ENCODE measurements around the gene CYP1B1.

Gene CYP1B1

DNA sequence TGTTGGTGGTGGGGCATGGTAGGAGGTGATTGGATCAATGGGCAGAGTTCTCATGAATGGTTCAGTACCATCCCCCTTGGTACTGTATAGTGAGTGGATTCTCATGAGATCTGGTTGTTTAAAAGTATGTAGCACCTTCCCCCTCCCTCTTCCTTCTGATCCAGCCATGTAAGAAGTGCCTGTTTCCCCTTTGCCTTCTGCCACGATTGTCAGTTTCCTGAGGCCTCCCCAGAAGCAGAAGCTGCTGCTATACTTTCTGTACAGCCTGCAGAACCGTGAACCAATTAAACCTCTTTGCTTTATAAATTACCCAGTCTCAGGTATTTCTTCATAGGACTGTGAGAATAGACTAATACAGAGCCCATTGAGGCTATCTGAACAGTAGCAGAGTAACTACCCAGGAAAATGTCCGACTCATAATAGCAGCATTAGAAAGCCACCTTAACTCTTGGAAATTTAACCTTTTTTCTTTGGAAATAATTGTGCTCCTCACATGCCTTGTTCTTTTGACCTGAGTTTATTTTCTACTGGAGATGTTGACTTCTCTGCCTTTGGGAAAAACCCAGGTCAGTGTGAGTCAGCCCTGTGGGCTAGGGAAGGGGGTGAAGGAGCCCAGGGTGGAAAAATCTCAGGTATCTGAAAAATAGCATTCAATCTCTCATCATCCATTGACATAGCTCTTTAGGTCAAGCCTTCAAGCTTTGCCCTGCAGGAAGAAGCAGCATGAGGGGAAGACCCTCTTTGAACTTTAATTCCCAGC, 18.1 kb downstream of the CYP1B1 start:
- TF ChIP-seq, protein P1, sequence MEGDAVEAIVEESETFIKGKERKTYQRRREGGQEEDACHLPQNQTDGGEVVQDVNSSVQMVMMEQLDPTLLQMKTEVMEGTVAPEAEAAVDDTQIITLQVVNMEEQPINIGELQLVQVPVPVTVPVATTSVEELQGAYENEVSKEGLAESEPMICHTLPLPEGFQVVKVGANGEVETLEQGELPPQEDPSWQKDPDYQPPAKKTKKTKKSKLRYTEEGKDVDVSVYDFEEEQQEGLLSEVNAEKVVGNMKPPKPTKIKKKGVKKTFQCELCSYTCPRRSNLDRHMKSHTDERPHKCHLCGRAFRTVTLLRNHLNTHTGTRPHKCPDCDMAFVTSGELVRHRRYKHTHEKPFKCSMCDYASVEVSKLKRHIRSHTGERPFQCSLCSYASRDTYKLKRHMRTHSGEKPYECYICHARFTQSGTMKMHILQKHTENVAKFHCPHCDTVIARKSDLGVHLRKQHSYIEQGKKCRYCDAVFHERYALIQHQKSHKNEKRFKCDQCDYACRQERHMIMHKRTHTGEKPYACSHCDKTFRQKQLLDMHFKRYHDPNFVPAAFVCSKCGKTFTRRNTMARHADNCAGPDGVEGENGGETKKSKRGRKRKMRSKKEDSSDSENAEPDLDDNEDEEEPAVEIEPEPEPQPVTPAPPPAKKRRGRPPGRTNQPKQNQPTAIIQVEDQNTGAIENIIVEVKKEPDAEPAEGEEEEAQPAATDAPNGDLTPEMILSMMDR (conservative IDR thresholded peaks at IDR 0.05; ENCODE audit: low read depth): no peak
- DNase-seq (ENCODE audit: low spot score): no peak
- ChIA-PET CTCF (interaction anchor here (0.6 kb wide), 2 partner anchors 31 to 76 kb away, joined by 3 to 4 read pairs; no protein-coding TSS in a partner anchor), POLR2A (ENCODE audit: low non-redundant PET) (no interaction called here)
- no peak overlapping the region for H3K27ac ChIP-seq

GRCh38 chr2:38056216-38056615, 19.7 kb downstream of the CYP1B1 start:
- no peak overlapping the region for H3K27ac ChIP-seq
- ChIA-PET POLR2A (ENCODE audit: low non-redundant PET) (no interaction called here), CTCF (no interaction called here)
- TF ChIP-seq, protein P1 (conservative IDR thresholded peaks at IDR 0.05; ENCODE audit: low read depth): no peak
- no peak for DNase-seq (ENCODE audit: low spot score)

GRCh38 chr2:38045811-38046210, 30.1 kb downstream of the CYP1B1 start:
- no peak for DNase-seq (ENCODE audit: low spot score)
- CTCF ChIA-PET: no interaction called here
- TF ChIP-seq, protein P1 (conservative IDR thresholded peaks at IDR 0.05; ENCODE audit: low read depth): no peak
- H3K27ac ChIP-seq: no peak overlapping the region
- POLR2A ChIA-PET (ENCODE audit: low non-redundant PET): no interaction called here

DNA sequence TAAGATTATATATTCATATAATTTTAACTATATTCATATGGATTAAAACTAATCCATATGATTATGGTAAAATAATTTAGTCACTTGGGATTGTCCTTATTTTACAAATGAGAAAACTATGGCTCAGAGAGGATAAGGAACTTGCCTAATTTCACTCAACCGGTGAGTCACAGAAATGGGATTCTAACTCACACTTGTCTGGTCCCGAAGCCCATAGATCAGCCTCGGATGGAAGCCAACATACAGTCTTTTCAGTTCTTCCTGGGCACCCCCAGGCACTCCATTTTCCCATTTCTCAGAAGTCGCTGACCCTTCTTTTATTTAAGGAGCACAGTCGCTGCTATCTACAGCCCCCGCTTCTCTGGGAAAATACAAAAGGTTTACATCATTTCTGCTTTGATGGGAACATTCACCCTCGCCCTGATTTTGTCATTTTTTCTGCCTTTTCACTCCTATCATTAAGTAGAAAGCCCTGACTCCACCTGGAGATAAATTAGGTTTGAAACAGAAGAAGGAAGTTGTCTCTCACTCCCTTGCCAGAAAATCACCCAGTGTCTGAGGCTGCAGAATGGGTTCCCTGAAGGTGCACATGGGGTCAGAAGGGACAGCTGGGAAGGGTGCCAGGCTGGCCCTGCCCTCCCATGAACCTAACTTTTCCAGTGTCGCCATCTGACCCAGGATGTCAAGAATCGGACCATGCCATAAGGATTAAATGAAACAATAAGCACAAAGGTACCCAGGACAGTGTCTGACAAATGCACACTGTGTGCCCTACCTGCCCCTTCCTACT, 36.6 kb downstream of the CYP1B1 start:
- no peak overlapping the region for H3K27ac ChIP-seq
- CTCF ChIA-PET: interaction anchor here (0.6 kb wide), 1 partner anchor 80 kb away, joined by 3 read pairs; no protein-coding TSS in a partner anchor
- POLR2A ChIA-PET (ENCODE audit: low non-redundant PET): no interaction called here
- TF ChIP-seq, protein P1 (conservative IDR thresholded peaks at IDR 0.05; ENCODE audit: low read depth): no peak
- no peak for DNase-seq (ENCODE audit: low spot score)

DNA sequence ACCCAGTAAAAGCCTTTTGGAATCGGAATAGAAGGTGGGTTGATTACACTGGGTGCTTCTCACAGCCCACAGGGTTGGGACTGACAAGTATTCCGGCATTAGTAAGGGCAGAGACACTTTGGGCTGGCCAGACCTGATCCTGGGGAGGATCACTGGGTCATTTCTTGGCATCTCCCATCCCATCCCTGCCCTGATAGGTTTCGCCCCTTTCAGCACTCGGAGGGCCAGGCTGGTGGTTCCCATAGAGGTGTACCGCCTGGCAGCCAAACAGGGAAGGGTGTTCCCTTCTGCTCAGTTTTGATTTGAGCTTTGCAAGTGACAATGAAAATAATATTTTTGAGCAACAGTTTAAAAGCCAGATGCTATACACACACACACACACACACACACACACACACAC, 37.3 kb downstream of the CYP1B1 start:
- H3K27ac ChIP-seq: no peak overlapping the region
- TF ChIP-seq, protein P1 (conservative IDR thresholded peaks at IDR 0.05; ENCODE audit: low read depth): no peak
- ChIA-PET CTCF (interaction anchor here (0.6 kb wide), 1 partner anchor 79 kb away, joined by 3 read pairs; no protein-coding TSS in a partner anchor), POLR2A (ENCODE audit: low non-redundant PET) (no interaction called here)
- DNase-seq (ENCODE audit: low spot score): no peak

- CTCF ChIA-PET: no interaction called here
- POLR2A ChIA-PET (ENCODE audit: low non-redundant PET): no interaction called here
- DNase-seq (ENCODE audit: low spot score): no peak
- H3K27ac ChIP-seq: no peak overlapping the region
- TF ChIP-seq, protein P1 (conservative IDR thresholded peaks at IDR 0.05; ENCODE audit: low read depth): no peak
Measured at GRCh38 chr2:38037757-38038621, 38.0 kb downstream of the CYP1B1 start.

Data from RWPE1 (cell line).